ENCODE results near the gene ATP7A.
"Not testable (repeated sequence)": the region's sequence is repeated elsewhere in the genome, so short reads cannot be mapped to it uniquely, and the experiment has no call there.

Gene ATP7A

GRCh38 chrX:77910108-77910840 is at the start of gene ATP7A:
Gene ATP7A, plus strand, starts transcription at chrX:77910693. Its CDS starts 60,949 bp downstream, at chrX:77971642.
- DNase-seq: peak; percentile 72

GRCh38 chrX:77875372-77875771 is 35.1 kb upstream of the ATP7A start:
- no peak for DNase-seq

GRCh38 chrX:77881418-77881817 is 29.1 kb upstream of the ATP7A start:
- not testable (repeated sequence) for DNase-seq

GRCh38 chrX:77892887-77893286 is 17.6 kb upstream of the ATP7A start:
- DNase-seq: no peak

GRCh38 chrX:77893713-77894112 is 16.8 kb upstream of the ATP7A start:
- no peak for DNase-seq

GRCh38 chrX:77894921-77895886 is 15.3 kb upstream of the ATP7A start, which contains the start of gene MAGT1:
Gene MAGT1, minus strand, starts transcription at chrX:77895435. Its CDS starts 25 bp downstream, at chrX:77895410.
- DNase-seq: peak; percentile 93

- peak; percentile 96 for DNase-seq
Observed at GRCh38 chrX:77899081-77899828, 11.2 kb upstream of the ATP7A start, which contains the start of gene COX7B. Gene COX7B, plus strand, starts transcription at chrX:77899468. Its CDS starts 86 bp downstream, at chrX:77899554.

- no peak for DNase-seq
Observed at GRCh38 chrX:77900688-77901087, 9.8 kb upstream of the ATP7A start.

- no peak for DNase-seq
Observed at GRCh38 chrX:77901506-77901905, 9.0 kb upstream of the ATP7A start.

GRCh38 chrX:77917294-77917933 is 6.9 kb downstream of the ATP7A start:
- no peak for DNase-seq

- no peak for DNase-seq
Observed at GRCh38 chrX:77918568-77918967, 8.1 kb downstream of the ATP7A start.

GRCh38 chrX:77919370-77919769 is 8.9 kb downstream of the ATP7A start:
- not testable (repeated sequence) for DNase-seq

- no peak for DNase-seq
Observed at GRCh38 chrX:77922787-77923186, 12.3 kb downstream of the ATP7A start.

- DNase-seq: no peak
Observed at GRCh38 chrX:77924320-77924859, 13.9 kb downstream of the ATP7A start.

- no peak for DNase-seq
Observed at GRCh38 chrX:77925764-77926163, 15.3 kb downstream of the ATP7A start.

- DNase-seq: no peak
Observed at GRCh38 chrX:77930581-77930980, 20.1 kb downstream of the ATP7A start.

- DNase-seq: no peak
Observed at GRCh38 chrX:77935886-77936285, 25.4 kb downstream of the ATP7A start.

- no peak for DNase-seq
Observed at GRCh38 chrX:77936299-77936698, 25.8 kb downstream of the ATP7A start.

GRCh38 chrX:77937291-77937690 is 26.8 kb downstream of the ATP7A start:
- DNase-seq: no peak

- no peak for DNase-seq
Observed at GRCh38 chrX:77938083-77938680, 27.7 kb downstream of the ATP7A start.

- not testable (repeated sequence) for DNase-seq
Observed at GRCh38 chrX:77945031-77945430, 34.5 kb downstream of the ATP7A start.

Measured in DMS153 (cell line).